GM23248 (cell line): ENCODE results near the gene AKTIP.

Experiments used
- EZH2 ChIP-seq: fragments of 200-600 bp; sonication (generic); IDR thresholded peaks from 2 replicates; pipeline ENCODE4 v1.6.1; 2018; ENCODE audit warnings: antibody characterized with exemption, mild to moderate bottlenecking; ENCODE audit not compliant: insufficient read depth, poor library complexity, severe bottlenecking
- EZH2phosphoT487 ChIP-seq: fragments of 200-600 bp; sonication (generic); IDR thresholded peaks from 2 replicates; pipeline ENCODE4 v1.6.1; 2018; ENCODE audit warnings: antibody characterized with exemption, moderate library complexity, mild to moderate bottlenecking, low read depth; ENCODE audit not compliant: insufficient read depth

- TF ChIP-seq EZH2phosphoT487 = no peak
- no peak for TF ChIP-seq EZH2
Observed at GRCh38 chr16:53549970-53550690, 47.1 kb upstream of the AKTIP start.
